ENCODE measurements around the gene ZIC1.

DNA sequence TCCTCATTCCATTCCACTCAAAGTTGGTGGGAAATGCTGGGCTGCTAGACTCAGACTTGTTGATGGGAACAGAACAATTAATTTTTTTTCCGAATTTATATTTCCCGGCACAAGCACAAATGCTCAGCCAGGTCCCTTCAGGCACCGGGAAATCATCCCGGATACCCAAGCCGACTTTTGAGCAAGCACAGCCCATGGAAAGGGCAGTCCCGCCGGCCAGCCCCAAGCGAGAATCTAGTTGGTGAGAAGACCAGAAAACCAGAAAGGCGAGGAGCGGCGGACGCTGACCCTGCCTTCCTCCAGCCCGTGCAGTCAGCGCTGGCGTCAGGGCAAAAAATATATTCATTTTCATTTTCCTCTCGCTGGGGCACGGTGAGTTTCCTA lies 2.1 kb upstream of the ZIC1 start:
- TF ChIP-seq, protein P1, sequence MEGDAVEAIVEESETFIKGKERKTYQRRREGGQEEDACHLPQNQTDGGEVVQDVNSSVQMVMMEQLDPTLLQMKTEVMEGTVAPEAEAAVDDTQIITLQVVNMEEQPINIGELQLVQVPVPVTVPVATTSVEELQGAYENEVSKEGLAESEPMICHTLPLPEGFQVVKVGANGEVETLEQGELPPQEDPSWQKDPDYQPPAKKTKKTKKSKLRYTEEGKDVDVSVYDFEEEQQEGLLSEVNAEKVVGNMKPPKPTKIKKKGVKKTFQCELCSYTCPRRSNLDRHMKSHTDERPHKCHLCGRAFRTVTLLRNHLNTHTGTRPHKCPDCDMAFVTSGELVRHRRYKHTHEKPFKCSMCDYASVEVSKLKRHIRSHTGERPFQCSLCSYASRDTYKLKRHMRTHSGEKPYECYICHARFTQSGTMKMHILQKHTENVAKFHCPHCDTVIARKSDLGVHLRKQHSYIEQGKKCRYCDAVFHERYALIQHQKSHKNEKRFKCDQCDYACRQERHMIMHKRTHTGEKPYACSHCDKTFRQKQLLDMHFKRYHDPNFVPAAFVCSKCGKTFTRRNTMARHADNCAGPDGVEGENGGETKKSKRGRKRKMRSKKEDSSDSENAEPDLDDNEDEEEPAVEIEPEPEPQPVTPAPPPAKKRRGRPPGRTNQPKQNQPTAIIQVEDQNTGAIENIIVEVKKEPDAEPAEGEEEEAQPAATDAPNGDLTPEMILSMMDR (IDR thresholded peaks at IDR 0.05) = no peak
- TF ChIP-seq POLR2A (IDR thresholded peaks at IDR 0.05) = no peak
